Brain pericyte (primary cell): ENCODE measurements around the gene KCNS3.
A peak's percentile ranks its signal among the peaks of the same experiment; 100 is the strongest.

ENCODE experiments used
- DNase-seq: peaks from one replicate; pipeline ENCODE4 v3.0.0-alpha.2; 2012; ENCODE audit warnings: low read depth, low spot score

The KCNS3 gene

GRCh38 chr2:17877811-17878280, 621 bp upstream of the KCNS3 start:
- no peak for DNase-seq

DNA sequence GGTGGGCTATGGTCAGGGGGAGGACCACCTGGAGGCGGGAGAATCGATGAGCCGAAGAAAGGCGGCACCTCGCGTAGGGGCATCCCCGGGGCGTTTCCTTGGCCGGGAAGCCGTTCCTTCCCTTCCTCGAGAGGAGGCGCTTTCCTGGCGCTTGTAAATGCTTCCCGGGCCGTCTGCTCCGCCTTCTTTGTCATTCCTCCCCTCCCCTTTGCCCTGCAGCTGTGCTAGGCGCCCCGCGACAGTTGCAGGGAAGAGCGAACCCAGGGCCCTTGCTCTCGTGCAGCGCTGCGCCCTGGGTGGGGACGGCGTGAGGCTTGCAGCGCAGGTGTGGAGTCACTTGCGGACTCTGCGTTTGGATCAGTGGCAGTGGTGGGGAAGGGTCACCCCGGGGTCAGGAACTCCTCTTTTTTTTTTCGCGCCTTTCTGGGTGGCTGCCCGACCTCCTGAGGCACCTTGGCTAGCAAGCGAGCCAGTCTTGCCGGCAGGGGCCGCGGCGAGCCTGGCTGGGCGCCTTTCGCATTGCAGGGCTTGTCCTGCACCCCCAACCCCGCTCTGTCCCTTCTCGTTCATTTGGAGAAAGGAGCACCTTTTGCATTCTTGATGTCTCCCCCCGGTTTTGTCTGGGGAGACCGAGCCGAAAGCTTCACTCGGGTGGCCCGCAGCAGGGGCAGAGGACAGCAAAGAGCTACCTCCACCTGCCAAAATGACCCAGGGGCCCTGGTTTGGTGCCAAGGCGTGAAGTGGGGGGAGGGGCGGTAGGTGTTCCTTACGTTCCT, 858 bp downstream of the KCNS3 start:
- no peak for DNase-seq

DNA sequence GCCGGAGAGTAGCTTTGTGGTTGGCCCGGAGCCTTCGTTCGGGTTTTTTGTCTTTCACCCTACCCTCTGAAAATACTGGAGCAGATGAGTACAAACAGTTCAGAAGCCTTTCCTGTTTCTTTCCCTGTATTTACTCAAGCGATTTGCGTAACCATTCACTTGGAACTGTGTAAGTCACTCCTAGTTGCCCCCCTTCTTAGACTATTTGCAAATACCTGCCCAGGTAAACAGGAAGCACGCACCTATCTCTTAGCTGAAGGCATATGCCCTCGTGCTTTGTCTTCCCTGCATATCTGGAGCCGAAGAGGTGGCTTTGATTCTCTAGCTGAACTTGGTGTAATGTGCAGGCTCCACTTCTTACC, 1.4 kb downstream of the KCNS3 start:
- DNase-seq: no peak

DNA sequence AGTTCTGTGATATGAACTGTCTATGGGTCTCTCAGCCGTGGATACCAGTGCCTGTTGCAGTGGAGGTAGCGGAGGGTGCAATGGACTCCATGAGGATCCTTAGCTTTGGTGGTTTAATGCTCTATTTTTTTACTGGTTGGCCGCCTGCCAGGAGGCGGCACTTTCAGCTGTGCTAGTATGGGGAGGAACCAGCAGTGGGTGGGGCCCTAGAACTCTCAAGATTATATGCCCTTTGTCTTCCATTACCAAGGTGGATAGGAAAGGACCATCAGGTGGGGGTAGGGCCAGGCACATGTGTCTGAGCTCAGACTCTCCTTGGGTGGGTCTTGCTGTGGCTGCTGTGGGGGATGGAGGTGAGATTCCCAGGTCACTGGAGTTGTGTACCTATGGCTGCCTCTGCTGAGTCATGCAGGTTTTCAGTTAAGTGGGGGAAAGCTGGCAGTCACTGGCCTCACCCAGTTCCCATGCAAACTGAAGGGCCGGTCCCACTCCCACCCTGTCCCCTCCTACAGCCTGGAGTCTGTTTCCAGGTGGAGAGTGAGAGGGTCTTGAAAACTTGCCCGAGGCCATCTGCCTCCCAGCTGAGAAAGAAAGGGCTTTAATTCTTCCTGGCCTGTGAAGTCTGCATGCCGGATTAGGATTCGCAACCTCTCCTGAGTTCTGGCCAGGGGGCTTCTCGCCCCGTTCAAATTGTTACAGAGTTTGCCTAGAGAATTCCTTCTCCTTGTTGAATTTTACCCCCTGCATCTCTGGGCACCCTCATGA, 14.5 kb downstream of the KCNS3 start:
- no peak for DNase-seq

DNA sequence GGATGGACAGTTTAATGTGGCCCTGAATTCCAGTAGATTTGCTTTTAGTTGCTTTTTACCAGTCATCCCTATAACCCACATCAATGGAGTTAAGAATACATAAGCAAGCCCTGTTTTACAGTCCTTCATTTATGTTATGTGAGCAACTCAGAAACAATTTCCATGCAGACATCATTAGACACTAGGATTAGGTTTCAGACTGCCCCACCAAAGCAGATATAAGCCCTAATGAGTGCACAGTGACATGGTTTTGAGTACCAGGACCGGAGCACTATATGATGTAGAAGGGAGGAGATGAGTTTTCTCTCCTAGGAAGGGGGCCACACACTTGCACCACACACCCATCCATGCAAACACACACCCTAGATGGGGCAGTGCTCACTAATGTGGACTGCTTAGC, 15.5 kb downstream of the KCNS3 start:
- DNase-seq: no peak

DNA sequence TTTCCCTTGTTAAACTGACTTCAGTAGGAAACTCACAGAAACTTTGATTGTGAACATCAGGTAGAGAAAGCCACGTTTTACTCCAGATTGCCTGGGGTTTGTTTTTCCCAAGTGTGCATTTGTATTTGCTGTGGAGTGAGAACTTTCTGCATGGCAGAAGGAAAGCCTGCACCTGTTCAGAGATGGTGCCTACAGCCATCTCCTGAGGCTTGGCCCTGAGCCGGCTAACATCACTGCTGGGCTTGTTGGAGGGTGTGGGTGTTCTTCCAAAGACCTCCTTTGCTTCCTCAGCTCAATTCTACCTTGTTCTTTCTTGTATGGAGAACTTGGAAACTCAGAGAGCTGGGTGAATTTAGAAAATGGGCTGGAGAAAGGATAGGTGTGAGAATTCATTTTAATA, 16.1 kb downstream of the KCNS3 start:
- DNase-seq: no peak

- DNase-seq: no peak
These were observed 21.4 kb downstream of the KCNS3 start for GRCh38 chr2:17899871-17900270.

DNA sequence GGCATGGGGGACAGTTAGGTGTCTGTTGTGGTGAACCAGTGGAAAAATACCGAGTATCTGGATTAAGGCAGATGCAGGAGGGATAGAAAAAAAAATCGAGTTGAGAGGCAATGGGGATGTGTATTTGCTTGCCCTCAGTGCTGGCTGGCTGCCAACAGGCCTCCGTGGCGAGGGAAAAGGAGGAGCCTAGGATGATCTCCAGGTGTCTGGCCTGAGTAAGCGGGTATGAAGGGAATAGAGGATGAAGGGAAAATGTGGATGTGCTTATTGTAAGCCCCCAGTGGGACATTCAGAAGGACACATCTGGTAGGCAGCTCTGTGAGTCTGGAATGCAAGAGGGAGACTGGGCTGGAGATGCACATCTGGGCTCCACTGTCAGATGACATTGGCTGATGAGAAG, 22.8 kb downstream of the KCNS3 start:
- DNase-seq: peak; percentile 33

DNA sequence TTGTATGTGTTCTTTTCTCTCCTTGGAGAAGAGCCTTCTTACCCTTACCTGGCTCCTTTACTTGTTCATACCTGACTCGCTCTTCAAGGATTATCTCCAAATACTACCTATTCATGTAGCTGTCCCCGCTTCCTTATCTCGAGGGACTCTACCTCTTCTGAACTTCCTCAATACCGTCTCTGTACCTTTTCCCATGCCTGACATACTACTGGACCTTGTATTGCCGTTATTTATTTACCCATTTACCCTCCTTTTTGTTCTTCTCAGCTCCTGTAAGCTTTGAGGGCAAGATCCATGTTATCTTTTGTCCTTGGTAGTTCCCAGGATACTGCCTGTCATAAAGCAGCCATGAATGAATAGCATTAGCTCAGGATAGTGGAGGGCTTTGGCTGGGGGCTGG, 32.5 kb downstream of the KCNS3 start:
- DNase-seq: no peak

- DNase-seq: no peak
These were observed 33.2 kb downstream of the KCNS3 start for GRCh38 chr2:17911491-17912260.

DNA sequence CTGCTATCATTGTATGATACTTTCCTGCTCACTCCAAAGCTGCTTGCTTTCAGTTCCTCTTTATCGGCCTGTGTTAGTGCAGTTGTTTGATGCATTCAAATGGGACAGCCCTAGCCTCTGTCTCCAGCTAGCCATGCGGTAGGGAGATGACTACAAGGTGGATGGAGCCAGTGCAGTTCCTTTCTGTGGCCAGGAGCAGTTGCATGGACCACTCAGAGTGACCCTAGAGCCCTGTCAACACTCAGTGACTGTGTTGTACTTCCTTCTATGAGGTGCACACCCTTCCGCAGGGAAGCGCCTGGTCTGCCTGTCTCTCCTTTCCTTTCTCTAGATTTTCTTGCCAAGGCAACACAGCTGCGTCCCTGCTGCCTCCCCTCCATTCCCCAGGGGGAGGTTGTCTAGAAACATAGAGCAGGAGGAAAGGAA, 33.8 kb downstream of the KCNS3 start:
- no peak for DNase-seq

DNA sequence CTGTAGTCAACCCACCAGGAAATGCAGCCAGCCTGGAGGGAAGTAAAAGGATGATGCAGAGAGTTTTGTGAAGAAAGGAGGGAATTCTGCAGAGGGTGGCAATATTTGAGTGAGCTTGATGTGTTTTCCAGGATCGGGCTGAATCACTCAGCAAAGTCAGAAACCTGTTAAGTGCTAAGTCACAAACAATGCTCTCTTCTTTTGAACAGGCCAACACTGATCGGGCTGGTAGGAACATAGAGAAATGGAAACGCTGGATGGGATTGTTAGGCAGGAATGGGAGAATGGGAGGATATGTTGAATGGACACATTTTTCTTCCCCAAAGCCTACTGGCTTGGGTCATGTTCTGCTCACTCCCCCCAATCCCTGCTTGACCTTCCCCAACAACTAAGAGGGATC, 36.6 kb downstream of the KCNS3 start:
- DNase-seq: no peak

DNA sequence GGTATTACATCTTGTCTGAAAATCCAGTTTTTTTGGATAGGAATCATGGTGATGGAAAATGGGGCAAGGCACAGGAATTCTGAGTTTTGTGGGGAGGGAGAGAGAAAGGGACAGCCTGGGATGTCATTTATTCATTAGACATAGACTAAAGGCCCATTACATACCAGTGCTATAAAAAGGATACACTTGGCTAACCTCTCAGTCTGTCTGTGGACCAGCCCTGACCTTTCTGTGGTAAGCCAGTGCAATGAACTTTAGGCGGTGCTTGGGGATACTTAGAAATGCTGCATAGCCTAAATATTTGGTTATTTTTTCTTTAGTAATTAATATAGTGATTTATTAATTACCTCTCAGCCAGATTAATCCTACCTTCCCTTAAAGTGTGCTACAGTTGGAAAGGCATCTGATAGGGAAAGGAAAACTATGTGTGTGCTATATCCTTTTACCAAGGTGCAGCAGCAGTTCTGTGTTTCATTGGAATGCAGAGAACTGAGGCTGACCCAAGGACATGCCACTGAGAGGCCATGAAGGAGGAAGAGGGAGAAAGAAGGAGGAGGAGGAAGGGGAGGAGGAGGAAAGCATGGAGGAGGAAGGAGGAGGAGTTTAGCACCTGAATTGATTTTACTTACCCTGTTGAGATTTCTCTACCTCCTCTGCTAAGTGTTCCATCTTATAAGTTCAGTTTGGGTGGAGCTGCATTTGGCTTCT, 37.5 kb downstream of the KCNS3 start:
- no peak for DNase-seq

GRCh38 chr2:17916584-17916983, 38.1 kb downstream of the KCNS3 start:
- DNase-seq: no peak

- no peak for DNase-seq
These were observed 40.3 kb downstream of the KCNS3 start for GRCh38 chr2:17918789-17919188.

GRCh38 chr2:17930773-17931172, 52.3 kb downstream of the KCNS3 start:
- no peak for DNase-seq

DNA sequence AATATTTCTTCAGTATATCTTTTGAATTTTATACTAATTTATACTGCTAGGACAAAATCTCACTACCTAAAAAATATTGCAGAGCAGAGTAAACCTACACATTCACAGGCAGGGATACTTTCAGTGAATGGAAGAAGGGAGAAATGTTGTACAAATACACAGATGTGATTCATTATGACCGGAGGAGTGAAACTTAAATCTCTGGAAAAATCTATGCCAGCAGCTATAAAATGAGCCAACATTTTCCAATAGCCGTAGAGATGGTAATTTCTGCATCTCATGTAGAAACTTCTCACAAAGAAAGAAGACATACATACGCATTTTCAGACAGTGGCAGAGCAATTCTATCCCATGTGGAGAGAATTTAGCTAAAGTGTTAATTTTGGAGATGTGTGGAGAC, 54.8 kb downstream of the KCNS3 start:
- no peak for DNase-seq

- DNase-seq: no peak
These were observed 56.3 kb downstream of the KCNS3 start for GRCh38 chr2:17934721-17935120.

GRCh38 chr2:17935242-17935885, 56.9 kb downstream of the KCNS3 start:
- no peak for DNase-seq

GRCh38 chr2:17936599-17936998, 58.1 kb downstream of the KCNS3 start:
- DNase-seq: no peak

DNA sequence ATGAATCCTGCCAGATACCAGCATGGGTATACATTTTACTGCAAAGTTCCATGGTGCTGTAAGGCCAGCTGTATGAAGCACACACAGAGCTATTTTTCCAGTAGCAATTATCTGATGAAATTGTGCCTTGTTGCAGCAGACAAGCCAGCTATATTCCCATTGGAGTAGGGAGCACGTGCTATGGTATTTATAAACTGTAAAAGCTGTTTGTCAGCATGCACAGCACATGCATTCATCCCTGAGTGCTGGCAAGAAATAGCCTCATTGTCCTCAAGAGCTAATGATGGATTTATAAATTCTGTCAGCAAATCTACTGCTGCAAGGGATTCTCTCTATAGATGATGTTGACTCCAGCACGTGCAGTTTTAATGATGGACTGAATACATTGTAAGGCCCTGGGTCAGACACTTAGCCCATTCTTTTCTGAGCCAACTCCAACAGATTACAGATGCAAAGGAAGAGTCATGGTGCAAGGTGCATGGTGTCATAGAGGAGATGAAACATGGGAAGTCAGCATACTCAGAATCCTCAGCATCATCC, 61.7 kb downstream of the KCNS3 start:
- no peak for DNase-seq
